HL-60 (cell line): Measurements from ENCODE around the gene FAM221A.

ENCODE experiments used
- CTCF ChIP-seq: IDR thresholded peaks from one replicate; pipeline ENCODE4 v1.5.1; 2011; ENCODE audit warnings: low read length, control low read depth, inconsistent platforms; ENCODE audit not compliant: insufficient read depth
- GABPA ChIP-seq: IDR thresholded peaks from 2 replicates; pipeline ENCODE4 v1.6.1; 2012; ENCODE audit warnings: low read depth
- POLR2AphosphoS5 ChIP-seq: IDR thresholded peaks from 2 replicates; pipeline ENCODE4 v1.6.1; 2012; ENCODE audit warnings: low read depth
- TF ChIP-seq, protein P1 (sequence below): IDR thresholded peaks from 2 replicates; pipeline ENCODE4 v1.6.1; 2012; ENCODE audit warnings: low read depth; ENCODE audit not compliant: insufficient replicate concordance

DNA sequence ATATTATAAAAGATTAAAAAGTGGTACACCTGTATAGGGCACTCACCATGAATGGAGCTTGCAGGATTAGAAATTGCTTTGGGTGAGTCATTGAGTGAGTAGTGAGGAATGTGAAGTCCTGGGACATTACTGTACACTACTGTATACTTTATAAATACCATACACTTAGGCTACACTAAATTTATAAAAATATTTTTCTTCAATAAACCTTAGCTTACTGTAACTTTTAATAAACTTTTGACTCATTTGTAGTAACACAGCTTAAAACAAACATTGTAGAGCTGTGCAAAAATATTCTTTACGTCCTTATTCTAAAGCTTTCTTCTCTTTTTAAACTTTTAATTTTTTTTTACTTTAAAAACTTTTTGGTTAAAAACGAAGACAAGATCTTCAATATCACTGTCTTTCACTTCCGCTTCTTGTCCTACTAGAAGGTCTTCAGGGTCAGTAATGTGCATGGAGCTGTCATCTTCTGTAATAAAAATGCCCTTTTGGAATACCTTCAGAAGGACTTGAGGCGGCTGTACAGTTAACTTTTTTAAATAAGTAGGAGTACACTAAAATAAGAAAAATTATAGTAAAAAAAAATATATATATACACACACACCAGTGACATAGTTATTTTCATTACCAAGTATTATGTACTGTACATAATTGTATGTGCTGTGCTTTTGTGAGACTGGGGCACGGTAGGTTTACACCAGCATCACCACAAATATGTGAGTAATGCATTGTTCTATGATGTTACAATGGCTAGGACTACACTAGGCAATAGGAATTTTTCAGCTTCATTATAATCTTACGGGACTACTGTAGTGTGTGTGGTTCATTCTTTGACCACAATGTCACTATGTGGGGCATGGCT lies 33.5 kb downstream of the FAM221A start:
- no peak for TF ChIP-seq CTCF
- TF ChIP-seq, protein P1, sequence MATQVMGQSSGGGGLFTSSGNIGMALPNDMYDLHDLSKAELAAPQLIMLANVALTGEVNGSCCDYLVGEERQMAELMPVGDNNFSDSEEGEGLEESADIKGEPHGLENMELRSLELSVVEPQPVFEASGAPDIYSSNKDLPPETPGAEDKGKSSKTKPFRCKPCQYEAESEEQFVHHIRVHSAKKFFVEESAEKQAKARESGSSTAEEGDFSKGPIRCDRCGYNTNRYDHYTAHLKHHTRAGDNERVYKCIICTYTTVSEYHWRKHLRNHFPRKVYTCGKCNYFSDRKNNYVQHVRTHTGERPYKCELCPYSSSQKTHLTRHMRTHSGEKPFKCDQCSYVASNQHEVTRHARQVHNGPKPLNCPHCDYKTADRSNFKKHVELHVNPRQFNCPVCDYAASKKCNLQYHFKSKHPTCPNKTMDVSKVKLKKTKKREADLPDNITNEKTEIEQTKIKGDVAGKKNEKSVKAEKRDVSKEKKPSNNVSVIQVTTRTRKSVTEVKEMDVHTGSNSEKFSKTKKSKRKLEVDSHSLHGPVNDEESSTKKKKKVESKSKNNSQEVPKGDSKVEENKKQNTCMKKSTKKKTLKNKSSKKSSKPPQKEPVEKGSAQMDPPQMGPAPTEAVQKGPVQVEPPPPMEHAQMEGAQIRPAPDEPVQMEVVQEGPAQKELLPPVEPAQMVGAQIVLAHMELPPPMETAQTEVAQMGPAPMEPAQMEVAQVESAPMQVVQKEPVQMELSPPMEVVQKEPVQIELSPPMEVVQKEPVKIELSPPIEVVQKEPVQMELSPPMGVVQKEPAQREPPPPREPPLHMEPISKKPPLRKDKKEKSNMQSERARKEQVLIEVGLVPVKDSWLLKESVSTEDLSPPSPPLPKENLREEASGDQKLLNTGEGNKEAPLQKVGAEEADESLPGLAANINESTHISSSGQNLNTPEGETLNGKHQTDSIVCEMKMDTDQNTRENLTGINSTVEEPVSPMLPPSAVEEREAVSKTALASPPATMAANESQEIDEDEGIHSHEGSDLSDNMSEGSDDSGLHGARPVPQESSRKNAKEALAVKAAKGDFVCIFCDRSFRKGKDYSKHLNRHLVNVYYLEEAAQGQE = no peak
- no peak for TF ChIP-seq POLR2AphosphoS5
- no peak for TF ChIP-seq GABPA
